ENCODE results near the gene GSK3B. TPM values are rescaled to one million over a fixed set of nuclear protein-coding genes. Genes with fewer than 3 reads are reported as not detected.

Gene GSK3B
- total and polyA plus RNA-seq, 10 of the 15 experiments (the other 5 are each of a cell fraction or from before 2014, with no cell fraction given) = 8.5 to 49.8 (median 25.5) TPM

DNA sequence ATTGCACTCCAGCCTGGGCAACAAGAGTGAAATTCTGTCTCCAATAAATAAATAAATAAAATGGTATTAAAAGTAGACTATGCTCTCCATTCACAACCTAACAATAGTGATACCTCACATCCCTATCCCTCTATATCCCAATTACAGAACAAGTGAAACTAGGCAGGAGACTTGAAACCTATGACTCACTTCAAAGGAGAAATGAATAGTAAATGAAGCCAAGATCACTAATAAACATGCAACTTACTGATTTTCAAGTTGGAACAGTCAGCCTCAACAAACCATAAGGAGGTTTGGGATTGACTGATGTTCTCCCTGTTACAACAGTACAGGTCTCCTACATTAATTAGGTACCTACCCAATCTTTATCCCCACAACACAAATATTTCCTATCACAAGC, 103.4 kb downstream of the GSK3B start (continued):
- TF ChIP-seq, protein P1, sequence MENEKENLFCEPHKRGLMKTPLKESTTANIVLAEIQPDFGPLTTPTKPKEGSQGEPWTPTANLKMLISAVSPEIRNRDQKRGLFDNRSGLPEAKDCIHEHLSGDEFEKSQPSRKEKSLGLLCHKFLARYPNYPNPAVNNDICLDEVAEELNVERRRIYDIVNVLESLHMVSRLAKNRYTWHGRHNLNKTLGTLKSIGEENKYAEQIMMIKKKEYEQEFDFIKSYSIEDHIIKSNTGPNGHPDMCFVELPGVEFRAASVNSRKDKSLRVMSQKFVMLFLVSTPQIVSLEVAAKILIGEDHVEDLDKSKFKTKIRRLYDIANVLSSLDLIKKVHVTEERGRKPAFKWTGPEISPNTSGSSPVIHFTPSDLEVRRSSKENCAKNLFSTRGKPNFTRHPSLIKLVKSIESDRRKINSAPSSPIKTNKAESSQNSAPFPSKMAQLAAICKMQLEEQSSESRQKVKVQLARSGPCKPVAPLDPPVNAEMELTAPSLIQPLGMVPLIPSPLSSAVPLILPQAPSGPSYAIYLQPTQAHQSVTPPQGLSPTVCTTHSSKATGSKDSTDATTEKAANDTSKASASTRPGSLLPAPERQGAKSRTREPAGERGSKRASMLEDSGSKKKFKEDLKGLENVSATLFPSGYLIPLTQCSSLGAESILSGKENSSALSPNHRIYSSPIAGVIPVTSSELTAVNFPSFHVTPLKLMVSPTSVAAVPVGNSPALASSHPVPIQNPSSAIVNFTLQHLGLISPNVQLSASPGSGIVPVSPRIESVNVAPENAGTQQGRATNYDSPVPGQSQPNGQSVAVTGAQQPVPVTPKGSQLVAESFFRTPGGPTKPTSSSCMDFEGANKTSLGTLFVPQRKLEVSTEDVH (IDR thresholded peaks at IDR 0.05; ENCODE audit: low read depth, partially characterized antibody) = no peak
- TF ChIP-seq PRDM15 (CRISPR knock-in tag; IDR thresholded peaks at IDR 0.05) = no peak
- TF ChIP-seq PAX5 (IDR thresholded peaks at IDR 0.05; ENCODE audit: borderline replicate concordance, low read depth, low read length) = no peak
- TF ChIP-seq BHLHE40 (IDR thresholded peaks at IDR 0.05; ENCODE audit: borderline replicate concordance in 1 of 2, low read depth in 2 of 2, low read length in 1 of 2) = no peak

GRCh38 chr3:119989981-119990655, 104.1 kb downstream of the GSK3B start:
- Histone ChIP-seq H3K27ac (ENCODE audit: control insufficient read depth, insufficient read depth) (no peak overlapping the region), H2AFZ (ENCODE audit: control insufficient read depth, low read depth, low read length) (no peak overlapping the region), H4K20me1 (ENCODE audit: control insufficient read depth, insufficient read depth) (no peaks in the 10 kb centered on the region), H3K4me3 (no peak overlapping the region), H3K9me3 (replicated peaks; ENCODE audit: control insufficient read depth, insufficient read depth, low read length) (peaks cover 3% of the 10 kb centered on the region; the same call in 2 of the 3 replicates), H3K36me3 (ENCODE audit: control insufficient read depth in 2 of 2, insufficient read depth in 2 of 2, low read length in 1 of 2) (no peaks in the 10 kb centered on the region; a peak in 2 of 4 replicates), H3K4me1 (ENCODE audit: control insufficient read depth, insufficient read depth, low read length) (no peaks in the 10 kb centered on the region), H3K9ac (ENCODE audit: control insufficient read depth, insufficient read depth, low read length) (no peak overlapping the region), H3K79me2 (ENCODE audit: control insufficient read depth, insufficient read depth, low read length) (peaks cover 37% of the 10 kb centered on the region), H3K4me2 (ENCODE audit: control insufficient read depth, insufficient read depth) (no peak overlapping the region), H3K27me3 (replicated peaks in 1 of 2; ENCODE audit: control insufficient read depth in 2 of 2, insufficient read depth in 2 of 2, low read length in 1 of 2) (no peaks in the 10 kb centered on the region)
- FAIRE-seq = no peak
- WGBS (ENCODE audit: insufficient coverage, insufficient replicate concordance, low lambda C conversion rate, missing lambda C conversion rate) = 98% methylated on average over 8 of the region's 8 CpGs
- no TSS peak for BruUV-seq (replicated peaks)
- intact Hi-C loops (cut with micrococcal nuclease; ENCODE audit: unreplicated experiment) = no loop called here
- no peak for DNase-seq (ENCODE audit: low read depth, low spot score)
- no peak for ATAC-seq
- CTCF ChIA-PET = no interaction called here
- RAD21 ChIA-PET (ENCODE audit: unreplicated experiment) = no interaction called here
- SMC1A ChIA-PET (ENCODE audit: uncharacterized antibody, unreplicated experiment) = no interaction called here
- POLR2A ChIA-PET = no interaction called here
- in situ Hi-C loops (cut with MboI) = no loop called here
- TF ChIP-seq CEBPB (IDR thresholded peaks at IDR 0.05; ENCODE audit: borderline replicate concordance in 1 of 2, low read depth in 2 of 2, low read length in 2 of 2) (no peak), PML (IDR thresholded peaks at IDR 0.05; ENCODE audit: low read length) (no peak), SRF (IDR thresholded peaks at IDR 0.05; ENCODE audit: low read depth in 2 of 2, low read length in 2 of 2) (no peak), WRNIP1 (IDR thresholded peaks at IDR 0.05; ENCODE audit: borderline replicate concordance, low read depth, low read length) (no peak), JUNB (IDR thresholded peaks at IDR 0.05) (no peak), BCLAF1 (IDR thresholded peaks at IDR 0.05) (no peak)
